Gastrocnemius medialis (tissue), 4 donors: Measurements from ENCODE around the gene PTGES.

Source experiments
- POLR2A ChIP-seq, 2 donors: fragments of 450-650 bp; IDR thresholded peaks; one replicate each; pipeline ENCODE4 v1.6.1; 2017; ENCODE audit warnings: antibody characterized with exemption in 2 of 2, mild to moderate bottlenecking in 2 of 2, moderate library complexity in 2 of 2
- TF ChIP-seq, protein P1 (sequence below), 5 experiments: fragments of 450-650 bp in 3 of 5; fragments of 200-600 bp in 2 of 5; sonication (generic) in 2 of 5; IDR thresholded peaks in 4 of 5; conservative IDR thresholded peaks in 1 of 5; 1 replicate in 4 of 5; 2 replicates in 1 of 5; pipeline ENCODE4 v1.5.1; 2016 to 2019; ENCODE audit warnings: antibody characterized with exemption in 5 of 5, mild to moderate bottlenecking in 3 of 5, moderate library complexity in 3 of 5

DNA sequence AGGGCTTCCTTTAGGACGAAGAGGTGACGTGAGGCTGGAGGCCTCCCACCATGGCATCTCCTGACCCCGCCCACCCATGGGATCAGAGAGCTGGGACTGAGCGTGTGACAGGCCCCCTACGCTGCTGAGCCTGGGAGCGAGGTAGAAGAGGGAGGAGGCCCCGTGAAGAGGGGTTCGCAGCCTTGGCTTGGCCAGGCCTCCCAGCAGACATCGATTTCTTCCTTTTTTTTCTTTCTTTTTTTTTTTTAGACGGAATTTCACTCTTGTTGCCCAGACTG lies 39.5 kb downstream of the PTGES start:
- no peak for TF ChIP-seq POLR2A (IDR thresholded peaks at IDR 0.05)
- TF ChIP-seq, protein P1, sequence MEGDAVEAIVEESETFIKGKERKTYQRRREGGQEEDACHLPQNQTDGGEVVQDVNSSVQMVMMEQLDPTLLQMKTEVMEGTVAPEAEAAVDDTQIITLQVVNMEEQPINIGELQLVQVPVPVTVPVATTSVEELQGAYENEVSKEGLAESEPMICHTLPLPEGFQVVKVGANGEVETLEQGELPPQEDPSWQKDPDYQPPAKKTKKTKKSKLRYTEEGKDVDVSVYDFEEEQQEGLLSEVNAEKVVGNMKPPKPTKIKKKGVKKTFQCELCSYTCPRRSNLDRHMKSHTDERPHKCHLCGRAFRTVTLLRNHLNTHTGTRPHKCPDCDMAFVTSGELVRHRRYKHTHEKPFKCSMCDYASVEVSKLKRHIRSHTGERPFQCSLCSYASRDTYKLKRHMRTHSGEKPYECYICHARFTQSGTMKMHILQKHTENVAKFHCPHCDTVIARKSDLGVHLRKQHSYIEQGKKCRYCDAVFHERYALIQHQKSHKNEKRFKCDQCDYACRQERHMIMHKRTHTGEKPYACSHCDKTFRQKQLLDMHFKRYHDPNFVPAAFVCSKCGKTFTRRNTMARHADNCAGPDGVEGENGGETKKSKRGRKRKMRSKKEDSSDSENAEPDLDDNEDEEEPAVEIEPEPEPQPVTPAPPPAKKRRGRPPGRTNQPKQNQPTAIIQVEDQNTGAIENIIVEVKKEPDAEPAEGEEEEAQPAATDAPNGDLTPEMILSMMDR (IDR thresholded peaks at IDR 0.05 in 4 of 5, conservative IDR thresholded peaks at IDR 0.05 in 1 of 5): no peak
